Psoas muscle (tissue), 8 donors: Measurements from ENCODE around the gene LAMB3. TPM values are rescaled to one million over a fixed set of nuclear protein-coding genes. Genes with fewer than 3 reads are reported as not detected.
A peak's percentile ranks its signal among the peaks of the same experiment; 100 is the strongest.

ENCODE experiments used
- ATAC-seq, 4 donors: fragments of 200-7000 bp; cut with Tn5 transposase; one replicate each; pipeline ENCODE4 v1.9.1; 2020; ENCODE audit warnings: moderate library complexity in 3 of 4, mild to moderate bottlenecking in 2 of 4
- DNase-seq, 2 donors: peaks; one replicate each; pipeline ENCODE4 v3.0.0-alpha.2; 2020
- H3K27ac ChIP-seq: fragments of 200-600 bp; one replicate; pipeline ENCODE4 v1.8.0; 2022
- H3K27me3 ChIP-seq, 3 donors: fragments of 200-600 bp in 1 of 3; one replicate each; pipeline versions ENCODE4 v1.6.1 to v1.8.0; 2013 to 2022; ENCODE audit warnings: low read length in 2 of 3, mild to moderate bottlenecking in 2 of 3, moderate library complexity in 1 of 3; ENCODE audit not compliant: insufficient read depth in 3 of 3
- H3K36me3 ChIP-seq, 2 donors: fragments of 200-600 bp in 1 of 2; one replicate each; pipeline versions ENCODE4 v1.6.1 to v1.8.0; 2013 to 2022; ENCODE audit warnings: low read depth in 1 of 2, mild to moderate bottlenecking in 1 of 2, moderate library complexity in 1 of 2; ENCODE audit not compliant: insufficient read depth in 1 of 2
- H3K4me1 ChIP-seq: fragments of 200-600 bp; one replicate; pipeline ENCODE4 v1.8.0; 2022
- H3K4me3 ChIP-seq: fragments of 200-600 bp; one replicate; pipeline ENCODE4 v1.8.0; 2022; ENCODE audit warnings: mild to moderate bottlenecking
- H3K9me3 ChIP-seq: fragments of 200-600 bp; one replicate; pipeline ENCODE4 v1.8.0; 2022
- CTCF ChIP-seq: fragments of 200-600 bp; IDR thresholded peaks from one replicate; pipeline ENCODE4 v1.8.0; 2022; ENCODE audit warnings: antibody characterized with exemption
- WGBS, 3 donors: extraction: QIAGEN DNeasy Blood & Tissue Kit; methylation state at CpG; one replicate each; pipeline versions ENCODE4 v1.1.6 to v1.1.7; 2013; 5-methylcytosine and 5-hydroxymethylcytosine counted together
- intact Hi-C, 2 donors: fragments of 100-400 bp; cut with DNase I; formaldehyde crosslinking; loops; one replicate each; pipeline versions ENCODE4 v1.11.0 to v1.14.2; 2022
- polyA plus RNA-seq, 3 donors: library from polyadenylated mRNA; stranded (reverse); fragments of 200-250 nt; gene quantifications; one replicate each; pipeline ENCODE4 v1.2.3, GENCODE V29; 2013
- total RNA-seq, 4 donors: library from RNA; stranded (reverse); fragmentation: NEBNext Ultra II Directional in 2 of 4; extraction: Animal tissue kit (Norgen Biotek cat#: 25700) in 2 of 4; gene quantifications; one replicate each; pipeline versions ENCODE4 v1.2.1 to v1.2.4, GENCODE V29; 2021 to 2023
- donor health status: healthy with polysubstance abuse.
- donor health status: DM: no; HTN: no; CAD: no; lungs with moderate emphysema.
- donor health status: Bipolar disorder and iron deficiency.
- donor health status: healthy.
- donor health status: DM: yes; HTN: yes; CAD: no.
- donor health status: DM: no; HTN: no; CAD: no.
- donor health status: DM: no; HTN: no; CAD: no.
- donor health status: DM: yes; HTN: yes; CAD: no.

Gene LAMB3
- total and polyA plus RNA-seq, 7 donors = 0.88 to 2.7 (median 2.0) TPM

- ATAC-seq = no peak
- no peak for TF ChIP-seq CTCF
- H3K4me1 ChIP-seq = peaks cover 62% of the 10 kb centered on the region
- WGBS, 3 donors = 82 to 94% (median 83%) methylated on average over 6 of the region's 6 CpGs
- H3K36me3 ChIP-seq = peaks cover 0 to 4% of the 10 kb centered on the region in 2 donors
- no peak overlapping the region for H3K4me3 ChIP-seq
- no peak for DNase-seq
- intact Hi-C loops = no loop called here
- H3K27ac ChIP-seq = peak overlapping the region; percentile 82
- no peaks in the 10 kb centered on the region for H3K27me3 ChIP-seq
- H3K9me3 ChIP-seq = no peaks in the 10 kb centered on the region
Observed at GRCh38 chr1:209617755-209618154, 34.5 kb downstream of the LAMB3 start.

- peaks cover 57% of the 10 kb centered on the region for H3K4me1 ChIP-seq
- ATAC-seq (peak; percentile 67 to 75 (median 72)), DNase-seq (peak in 1 of 2 donors; percentile 64)
- intact Hi-C loops = no loop called here
- no peaks in the 10 kb centered on the region for H3K27me3 ChIP-seq
- WGBS, 3 donors = 39 to 62% (median 47%) methylated on average over 10 of the region's 10 CpGs
- no peaks in the 10 kb centered on the region for H3K9me3 ChIP-seq
- peak overlapping the region; percentile 82 for H3K27ac ChIP-seq
- H3K4me3 ChIP-seq = no peak overlapping the region
- peak; percentile 15 for TF ChIP-seq CTCF
- peaks cover 0 to 4% of the 10 kb centered on the region in 2 donors for H3K36me3 ChIP-seq
Observed at GRCh38 chr1:209617047-209617673, 35.1 kb downstream of the LAMB3 start.

- ATAC-seq (peak; percentile 88 to 96 (median 92)), DNase-seq (peak in 1 of 2 donors; percentile 62)
- no peak for TF ChIP-seq CTCF
- 83 to 86% (median 84%) methylated on average over 5 of the region's 5 CpGs for WGBS, 3 donors
- Histone ChIP-seq H3K36me3 (peaks cover 0 to 4% of the 10 kb centered on the region in 2 donors), H3K4me3 (no peak overlapping the region), H3K27ac (peak overlapping the region; percentile 82), H3K9me3 (no peaks in the 10 kb centered on the region), H3K4me1 (peaks cover 51% of the 10 kb centered on the region), H3K27me3 (no peaks in the 10 kb centered on the region)
- intact Hi-C loops = no loop called here
Observed at GRCh38 chr1:209616366-209617046, 35.7 kb downstream of the LAMB3 start.

GRCh38 chr1:209614906-209615305 is 37.3 kb downstream of the LAMB3 start:
- Histone ChIP-seq H3K4me3 (no peak overlapping the region), H3K4me1 (peaks cover 46% of the 10 kb centered on the region), H3K27ac (no peak overlapping the region), H3K9me3 (no peaks in the 10 kb centered on the region), H3K27me3 (no peaks in the 10 kb centered on the region), H3K36me3 (peaks cover 0 to 4% of the 10 kb centered on the region in 2 donors)
- no peak for ATAC-seq
- 95 to 99% (median 96%) methylated on average over 5 of the region's 5 CpGs for WGBS, 3 donors
- no peak for DNase-seq
- TF ChIP-seq CTCF = no peak
- intact Hi-C loops = no loop called here

GRCh38 chr1:209614151-209614420 is 38.1 kb downstream of the LAMB3 start:
- Histone ChIP-seq H3K36me3 (peaks cover 0 to 4% of the 10 kb centered on the region in 2 donors), H3K9me3 (no peaks in the 10 kb centered on the region), H3K4me3 (no peak overlapping the region), H3K27ac (no peak overlapping the region), H3K27me3 (no peaks in the 10 kb centered on the region), H3K4me1 (peaks cover 41% of the 10 kb centered on the region)
- 87 to 96% (median 92%) methylated on average over 5 of the region's 5 CpGs for WGBS, 3 donors
- no peak for TF ChIP-seq CTCF
- intact Hi-C loops = no loop called here
- ATAC-seq (no peak), DNase-seq (no peak)
